Activated T-helper 1 cell treated with Interleukin-2 at 50 U/mL for 16 hours (primary cell): ENCODE measurements around the gene RNF157.

Source experiments
- DNase-seq: peaks from one replicate; pipeline ENCODE4 v3.0.0-alpha.2; 2020; ENCODE audit warnings: low read depth

Gene RNF157

GRCh38 chr17:76155988-76156661, 84.2 kb downstream of the RNF157 start:
- no peak for DNase-seq

- DNase-seq = no peak
These were observed 85.1 kb downstream of the RNF157 start for GRCh38 chr17:76154936-76155845.

DNA sequence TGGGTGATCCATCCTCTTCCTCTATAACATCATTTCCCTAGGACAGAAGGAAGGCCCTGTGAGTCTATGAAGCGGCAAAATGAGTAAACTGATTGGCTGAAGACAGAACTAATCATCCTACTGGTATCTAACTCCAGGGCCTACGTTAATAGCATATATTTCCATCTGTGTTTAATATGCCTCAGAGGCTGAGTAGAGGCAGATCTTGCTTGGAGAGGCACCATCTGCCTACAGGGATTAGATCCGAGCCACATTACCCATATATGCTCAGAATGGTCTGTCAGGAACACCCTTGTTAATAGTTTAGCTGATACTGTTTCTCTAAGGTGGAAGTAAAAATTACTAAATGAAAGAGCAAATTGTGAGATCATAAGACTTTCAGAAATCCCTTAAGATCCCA, 86.0 kb downstream of the RNF157 start:
- DNase-seq = no peak

- no peak for DNase-seq
These were observed 86.7 kb downstream of the RNF157 start for GRCh38 chr17:76153640-76154039.

- no peak for DNase-seq
These were observed 87.1 kb downstream of the RNF157 start for GRCh38 chr17:76153202-76153601.

GRCh38 chr17:76152591-76152990, 87.7 kb downstream of the RNF157 start:
- no peak for DNase-seq

DNA sequence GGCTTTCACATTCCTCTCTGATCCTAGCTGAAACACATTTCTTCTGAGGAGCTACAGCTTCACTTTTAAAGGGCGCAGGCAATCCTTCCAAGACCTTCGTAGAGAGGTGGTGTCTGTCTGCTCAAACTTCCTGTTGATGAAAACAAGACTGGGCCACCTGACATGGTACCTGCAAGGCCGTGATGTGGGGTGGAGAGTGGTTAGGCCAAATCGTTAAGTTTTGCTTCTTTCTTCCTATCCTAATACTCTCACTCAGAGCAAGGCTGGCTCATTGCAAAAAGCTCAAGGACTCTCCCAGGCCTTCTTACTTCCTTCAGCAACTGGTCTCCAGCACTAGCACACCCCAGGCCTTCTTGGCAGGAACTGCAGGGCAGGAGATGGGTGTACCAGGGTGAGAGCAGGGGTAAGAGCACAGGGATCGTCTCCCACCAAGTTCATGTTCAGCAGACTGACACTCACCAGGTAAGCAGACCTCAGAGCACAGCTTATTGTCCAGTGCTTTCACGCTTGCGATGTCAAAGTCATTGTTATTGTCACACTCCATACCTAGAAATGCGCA, 88.3 kb downstream of the RNF157 start:
- no peak for DNase-seq

DNA sequence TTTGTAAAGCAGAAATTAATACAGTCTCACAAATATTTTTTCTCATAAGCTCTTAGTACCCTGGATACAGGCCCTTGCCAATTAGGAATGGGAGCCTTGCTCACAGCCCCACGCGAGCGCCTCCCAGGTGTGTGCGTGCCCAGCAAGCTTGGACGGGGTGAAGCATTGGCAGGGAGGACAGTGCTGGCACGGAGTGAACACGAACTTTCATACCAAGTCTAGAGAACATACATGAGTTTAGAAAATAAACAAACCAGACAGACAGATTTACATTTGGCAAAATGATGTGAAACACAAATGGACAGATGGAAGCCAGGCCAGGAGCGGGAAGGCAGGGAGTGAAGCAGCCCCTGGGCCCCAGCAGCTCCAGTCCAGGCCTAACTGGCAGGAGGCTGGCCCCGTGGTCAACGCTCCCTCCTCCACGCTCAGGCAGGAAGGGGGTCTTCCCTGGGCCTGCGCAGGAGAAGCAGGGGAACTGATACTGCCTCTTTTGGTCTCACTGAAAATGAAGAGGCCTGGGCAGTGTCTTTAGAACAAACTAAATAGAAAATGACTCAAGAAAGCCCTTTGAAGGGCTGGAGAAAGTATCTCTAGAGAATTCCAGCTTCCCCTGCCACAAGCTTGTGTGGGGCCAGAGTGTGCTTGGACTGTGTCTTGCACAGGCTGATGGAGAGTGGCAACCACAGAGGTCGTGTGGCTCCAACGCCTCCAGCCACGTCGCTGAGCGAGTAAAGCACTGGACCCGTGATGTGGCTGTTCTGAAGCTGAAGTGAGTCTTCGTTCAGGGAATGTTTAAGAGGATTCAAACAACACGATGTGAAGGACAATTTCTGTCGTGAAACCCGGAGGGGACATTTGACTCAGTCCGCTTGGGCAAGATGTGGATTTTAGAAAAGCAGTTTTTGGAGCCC, 89.3 kb downstream of the RNF157 start:
- DNase-seq = no peak

DNA sequence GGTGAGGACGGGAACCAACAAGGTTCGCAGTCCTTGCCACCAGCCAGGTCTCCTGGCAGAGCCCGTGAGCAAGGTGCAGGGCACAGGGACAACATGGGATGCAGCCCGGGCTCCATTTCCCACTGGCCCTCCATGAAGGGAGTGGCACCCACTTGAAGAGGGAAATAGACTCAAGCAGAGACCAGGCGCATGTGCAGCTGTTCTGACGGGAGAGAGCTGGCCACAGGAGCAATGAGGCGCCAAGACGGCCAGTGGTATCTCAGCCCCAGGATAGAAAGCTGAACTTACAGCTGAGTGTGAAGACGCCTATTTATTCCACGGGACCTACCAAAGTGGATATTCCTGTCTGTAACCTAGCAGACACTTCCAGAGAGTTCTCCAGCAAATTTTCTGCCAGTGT, 91.1 kb downstream of the RNF157 start:
- DNase-seq = no peak

GRCh38 chr17:76148015-76148326, 92.3 kb downstream of the RNF157 start:
- DNase-seq = no peak

DNA sequence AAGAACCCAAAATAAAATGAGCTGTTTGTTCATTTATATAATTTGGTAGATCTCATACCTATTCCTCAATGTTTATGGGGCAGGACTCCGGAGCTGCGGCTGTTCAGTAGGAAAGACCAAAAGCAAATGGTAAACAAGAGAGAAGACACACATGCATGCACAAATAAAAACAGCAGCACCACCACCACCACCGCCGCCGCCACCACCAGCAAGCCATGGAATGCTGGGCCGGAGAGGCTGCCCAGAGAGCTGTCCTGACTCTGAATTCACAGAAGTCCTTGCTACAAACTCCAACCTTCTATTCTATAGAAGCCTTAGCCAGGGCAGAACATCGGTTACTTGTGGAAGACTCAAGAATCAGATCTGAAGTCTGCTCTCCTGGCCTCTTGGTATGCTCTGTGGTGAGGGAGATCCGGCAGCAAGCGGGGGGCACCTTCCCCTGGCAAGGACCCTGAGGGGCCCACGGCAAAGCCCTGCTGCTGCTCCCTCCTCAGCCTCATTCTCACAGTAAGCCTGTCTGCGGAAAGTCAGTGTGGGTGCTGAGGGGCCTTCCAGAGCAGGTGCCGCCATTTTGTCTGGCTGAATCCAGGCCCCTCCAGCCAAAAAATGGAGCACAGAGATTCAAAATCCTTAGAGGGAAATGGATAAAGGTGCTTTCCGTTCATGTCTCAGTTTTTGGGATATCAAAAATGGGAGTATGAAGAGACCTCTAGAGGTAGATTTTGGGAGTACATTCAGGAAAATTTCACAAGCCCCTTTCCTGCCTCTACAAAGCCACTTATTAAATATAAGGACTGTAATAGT, 92.9 kb downstream of the RNF157 start:
- no peak for DNase-seq

- DNase-seq = no peak
These were observed 94.0 kb downstream of the RNF157 start for GRCh38 chr17:76146053-76146851.

- DNase-seq = peak; percentile 37
These were observed 94.9 kb downstream of the RNF157 start for GRCh38 chr17:76145231-76146052.

DNA sequence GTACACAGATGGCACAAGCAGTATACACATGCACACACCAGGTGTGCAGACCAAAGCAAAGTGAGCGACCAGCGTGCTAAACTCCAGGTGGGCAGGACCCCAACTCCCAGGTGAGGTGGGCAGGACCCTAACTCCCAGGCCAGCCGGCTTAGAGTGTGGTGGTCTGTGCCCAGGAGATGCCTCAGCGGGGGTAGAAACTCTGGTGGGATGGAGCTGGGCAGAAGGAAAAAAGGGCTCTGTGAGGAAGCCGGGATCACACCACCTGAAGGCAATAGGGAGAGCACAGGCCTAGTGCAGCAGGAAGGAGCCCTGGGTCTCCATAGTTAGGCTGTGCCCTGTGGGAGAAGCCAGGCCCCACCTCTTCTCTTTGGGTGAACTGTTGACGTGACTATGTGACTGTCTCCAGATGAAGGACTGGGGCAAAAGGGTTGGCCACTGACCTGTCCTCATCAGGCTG, 97.7 kb downstream of the RNF157 start:
- DNase-seq = no peak

- DNase-seq = no peak
These were observed 98.2 kb downstream of the RNF157 start for GRCh38 chr17:76142039-76142584.

DNA sequence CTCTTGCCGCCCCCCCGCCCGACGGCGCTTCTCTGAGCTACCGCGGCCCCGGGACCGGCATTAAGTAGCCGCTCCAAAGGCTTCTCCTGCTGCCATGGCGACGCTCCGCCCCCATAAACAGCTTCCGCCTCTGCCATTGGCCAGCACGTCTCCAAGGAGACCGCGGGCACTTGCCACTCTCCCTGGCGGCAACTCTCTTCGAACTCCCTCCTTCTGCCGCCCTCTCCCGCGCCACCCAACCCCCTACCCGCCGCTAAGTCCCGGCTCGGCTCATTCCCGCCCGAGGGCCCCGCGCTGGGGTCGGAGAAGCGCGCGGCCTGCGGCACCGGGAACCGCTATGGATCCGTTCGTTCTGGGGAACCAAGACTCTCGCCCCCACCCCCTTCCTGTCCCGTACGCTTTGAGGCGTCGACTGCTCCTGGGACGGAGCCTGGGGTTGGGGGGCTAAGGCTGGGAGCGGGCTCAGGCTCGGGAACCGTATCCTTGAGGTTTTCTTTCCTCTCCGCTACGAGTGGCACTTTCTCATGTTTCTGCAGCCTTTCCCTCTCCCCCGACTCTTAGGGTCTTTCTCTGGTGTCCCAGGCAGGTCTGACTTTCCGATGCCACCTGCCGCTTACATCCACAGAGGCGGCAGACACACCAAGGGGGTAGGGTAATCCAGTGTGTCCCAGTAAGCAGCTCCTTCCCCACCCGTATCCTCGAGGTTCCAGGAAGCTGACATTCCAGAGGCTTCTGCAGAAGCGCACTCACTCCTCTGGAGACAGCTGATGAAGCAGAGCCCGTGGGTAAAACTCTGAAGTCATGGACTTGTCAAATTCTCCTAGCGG, 98.9 kb downstream of the RNF157 start, which contains the start of gene FOXJ1:
FOXJ1 (minus strand) TSS at position 34 of the 827 bp plus-strand sequence. CDS start 850 bp downstream, outside the sequence.
- DNase-seq = peak; percentile 85

- DNase-seq = no peak
These were observed 99.6 kb downstream of the RNF157 start for GRCh38 chr17:76140661-76141211.
